Dermis microvascular lymphatic vessel endothelial cell (primary cell): ENCODE data around the gene VPS52. TPM values are rescaled to one million over a fixed set of nuclear protein-coding genes. Genes with fewer than 3 reads are reported as not detected.
"Not testable (repeated sequence)": the region's sequence is repeated elsewhere in the genome, so short reads cannot be mapped to it uniquely, and the experiment has no call there.

Experiments used
- DNase-seq, 2 donors: peaks; one replicate each; pipeline versions ENCODE4 v3.0.0 to v3.0.0-alpha.2; 2010; ENCODE audit warnings: low read depth in 2 of 2
- total RNA-seq: library from RNA; depleted of rRNA; stranded (reverse); fragments of >200 nt; gene quantifications from 2 replicates; pipeline ENCODE4 v1.2.1, GENCODE V29; 2014

VPS52 gene
- total RNA-seq, 1 donor from 2014 or later = 25.0 TPM

DNA sequence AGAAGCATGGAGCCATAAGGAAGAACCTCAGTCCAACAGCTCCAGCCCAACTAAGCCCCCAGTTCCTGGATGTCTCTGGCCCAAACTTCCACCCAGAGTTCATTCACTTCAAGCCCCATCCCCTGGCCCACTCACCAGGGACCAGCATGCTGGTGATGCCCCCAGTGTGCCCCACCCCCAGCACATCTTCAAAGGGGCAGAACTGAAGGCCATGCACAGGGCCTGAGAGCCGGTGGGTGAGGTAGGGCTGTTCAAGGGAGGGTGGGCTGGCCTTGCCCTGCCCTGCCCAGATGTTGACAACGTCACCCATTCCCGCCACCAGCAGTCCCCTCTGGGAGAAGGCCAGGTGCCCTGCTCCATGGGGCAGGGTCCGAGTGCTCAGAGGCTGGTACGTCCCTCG is 8.9 kb upstream of the VPS52 start:
- no peak for DNase-seq

DNA sequence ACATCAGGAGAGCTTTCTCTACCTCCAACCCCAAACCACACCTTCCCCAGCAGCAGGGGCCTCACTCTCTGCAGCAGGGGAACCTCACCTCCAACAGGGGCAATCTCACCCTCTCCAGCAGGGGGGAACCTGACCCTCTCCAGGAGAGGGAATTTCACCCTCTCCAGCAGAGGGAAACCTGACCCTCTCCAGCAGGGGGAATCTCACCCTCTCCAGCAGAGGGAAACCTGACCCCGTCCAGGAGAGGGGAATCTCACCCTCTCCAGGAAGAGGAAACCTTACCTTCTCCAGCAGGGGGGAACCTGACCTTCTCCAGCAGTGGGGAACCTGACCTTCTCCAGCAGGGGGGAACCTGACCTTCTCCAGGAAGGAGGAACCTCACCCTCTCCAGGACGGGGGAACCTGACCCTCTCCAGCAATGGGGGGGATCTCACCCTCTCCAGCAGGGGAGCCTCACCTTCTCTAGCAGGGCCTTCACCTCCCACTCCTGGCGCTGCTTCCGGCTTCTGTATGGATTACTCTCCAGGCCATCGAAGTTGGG is 8.4 kb upstream of the VPS52 start:
- peak in 1 of 2 donors; percentile 79 for DNase-seq

DNA sequence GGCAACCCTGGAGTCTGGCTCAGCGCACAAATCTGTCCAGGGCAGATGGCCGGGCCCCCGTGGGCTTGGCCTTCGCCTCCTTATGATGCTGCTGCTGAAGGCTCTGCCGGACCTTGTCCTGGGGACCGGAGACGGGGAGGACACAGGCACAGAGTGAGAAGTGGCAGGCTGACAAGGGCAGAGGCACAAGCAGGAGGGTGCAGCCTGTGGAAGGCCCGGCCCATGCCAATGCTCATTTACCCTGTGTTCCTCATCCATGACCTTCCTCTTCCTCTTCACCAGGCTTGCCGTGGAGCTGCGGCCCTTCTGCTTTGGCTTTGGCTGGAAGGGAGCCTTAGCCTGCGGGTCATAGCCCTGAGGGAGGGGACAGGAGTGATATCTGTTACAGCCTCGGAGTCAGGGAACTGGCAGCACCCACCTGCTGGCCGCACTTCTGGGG is 7.6 kb upstream of the VPS52 start:
- no peak for DNase-seq

DNA sequence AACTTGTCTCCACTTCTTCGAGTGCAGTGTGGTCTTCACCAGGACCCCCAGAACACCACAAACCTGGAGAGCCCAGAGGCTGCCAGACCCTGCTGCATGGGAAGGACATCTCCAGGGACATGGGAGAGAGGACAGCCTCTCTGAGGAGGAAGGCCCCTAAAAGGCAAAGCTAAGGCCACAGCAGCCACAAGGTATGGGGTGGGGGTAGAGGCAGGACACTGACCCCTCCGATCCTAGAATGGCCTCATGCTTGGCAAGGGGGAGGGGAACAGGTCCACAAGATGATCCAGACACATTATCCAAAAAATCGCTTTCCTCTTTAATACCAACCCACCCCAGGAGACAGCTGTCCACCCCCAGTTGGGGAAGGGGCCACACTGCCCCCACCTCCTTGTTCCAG is 7.1 kb upstream of the VPS52 start:
- no peak for DNase-seq

DNA sequence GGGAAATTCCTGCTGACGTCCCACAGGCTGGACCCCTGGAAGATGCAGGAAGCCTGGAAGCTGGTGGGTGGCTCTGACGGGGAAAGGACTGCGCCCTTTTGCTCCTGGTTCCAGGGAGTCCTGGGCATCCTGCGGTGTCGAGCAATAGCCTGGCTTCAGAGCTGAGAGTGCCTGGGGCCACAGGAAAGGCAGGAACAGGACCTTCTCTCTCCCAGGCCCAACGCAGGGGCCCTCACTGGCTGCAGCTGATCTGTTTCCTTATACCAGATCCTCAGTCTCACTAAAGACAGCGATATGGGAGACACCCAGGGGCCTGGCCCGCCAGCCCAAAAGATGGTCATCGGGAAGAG is 6.7 kb upstream of the VPS52 start:
- no peak for DNase-seq

DNA sequence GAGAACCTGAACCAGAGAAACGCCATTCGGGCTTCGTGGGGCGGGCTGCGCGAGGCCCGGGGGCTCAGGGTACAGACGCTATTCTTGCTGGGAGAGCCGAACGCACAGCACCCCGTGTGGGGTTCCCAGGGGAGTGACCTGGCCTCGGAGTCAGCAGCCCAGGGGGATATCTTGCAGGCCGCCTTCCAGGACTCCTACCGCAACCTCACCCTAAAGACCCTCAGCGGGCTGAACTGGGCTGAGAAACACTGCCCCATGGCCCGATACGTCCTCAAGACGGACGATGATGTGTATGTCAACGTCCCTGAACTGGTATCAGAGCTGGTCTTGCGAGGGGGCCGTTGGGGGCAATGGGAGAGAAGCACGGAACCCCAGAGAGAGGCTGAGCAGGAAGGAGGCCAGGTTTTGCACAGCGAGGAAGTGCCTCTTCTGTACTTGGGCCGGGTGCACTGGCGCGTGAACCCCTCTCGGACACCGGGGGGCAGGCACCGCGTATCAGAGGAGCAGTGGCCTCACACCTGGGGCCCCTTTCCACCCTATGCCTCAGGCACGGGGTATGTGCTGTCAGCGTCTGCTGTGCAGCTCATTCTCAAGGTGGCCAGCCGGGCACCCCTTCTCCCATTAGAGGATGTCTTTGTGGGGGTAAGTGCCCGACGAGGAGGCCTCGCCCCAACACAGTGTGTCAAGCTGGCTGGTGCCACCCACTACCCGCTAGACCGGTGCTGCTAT is 6.2 kb upstream of the VPS52 start:
- no peak for DNase-seq

DNA sequence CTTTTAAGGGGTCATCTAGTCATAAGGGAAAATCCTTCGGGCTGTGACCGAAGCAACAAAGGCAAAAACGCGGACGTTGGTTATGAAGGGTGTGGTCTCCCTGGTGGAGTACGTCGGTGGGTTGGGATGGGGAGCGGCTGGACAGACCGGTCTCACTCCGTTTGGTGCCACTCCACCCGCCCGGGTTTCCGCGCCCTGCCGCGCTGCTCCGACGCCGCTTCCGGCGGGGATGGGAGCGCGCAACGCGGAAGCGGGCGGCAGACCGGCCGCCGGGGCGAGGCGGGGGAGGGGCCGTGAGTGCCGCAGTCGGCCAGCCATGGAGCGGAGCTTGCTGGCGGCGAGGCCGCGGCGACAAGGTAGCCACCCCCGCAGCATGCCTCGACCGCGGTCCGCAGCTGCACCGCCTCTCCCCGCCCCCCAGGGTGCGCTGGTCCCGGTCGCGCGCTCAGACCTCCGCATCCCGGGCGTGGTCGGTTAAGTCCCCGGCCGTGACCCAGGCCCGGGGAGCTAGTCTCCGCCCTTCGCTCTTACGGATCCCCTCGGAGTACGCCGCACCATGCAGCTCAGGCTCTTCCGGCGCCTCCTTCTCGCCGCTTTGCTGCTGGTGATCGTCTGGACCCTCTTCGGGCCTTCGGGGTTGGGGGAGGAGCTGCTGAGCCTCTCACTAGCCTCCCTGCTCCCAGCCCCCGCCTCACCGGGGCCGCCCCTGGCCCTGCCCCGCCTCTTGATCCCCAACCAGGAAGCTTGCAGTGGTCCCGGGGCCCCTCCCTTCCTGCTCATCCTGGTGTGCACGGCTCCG is 5.4 kb upstream of the VPS52 start, which contains the start of gene B3GALT4:
B3GALT4 (plus strand) TSS at position 260 of the 799 bp plus-strand sequence; CDS start at position 557, 297 bp downstream.
- DNase-seq = peak in 1 of 2 donors; percentile 71

DNA sequence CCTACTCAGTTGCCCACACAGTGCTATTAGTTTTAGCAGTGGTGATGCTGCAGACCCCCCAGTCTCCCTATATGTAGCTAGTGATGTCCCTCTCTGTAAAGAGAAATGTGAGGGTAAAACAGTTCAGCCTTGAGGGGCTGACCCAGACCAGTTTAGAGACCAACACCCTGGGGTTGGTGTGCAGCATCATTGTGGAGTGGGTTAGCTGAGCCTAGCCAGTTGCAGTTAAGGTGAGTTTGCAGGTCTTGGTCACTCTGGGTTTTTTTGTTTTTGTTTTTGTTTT is 4.8 kb upstream of the VPS52 start:
- no peak for DNase-seq

DNA sequence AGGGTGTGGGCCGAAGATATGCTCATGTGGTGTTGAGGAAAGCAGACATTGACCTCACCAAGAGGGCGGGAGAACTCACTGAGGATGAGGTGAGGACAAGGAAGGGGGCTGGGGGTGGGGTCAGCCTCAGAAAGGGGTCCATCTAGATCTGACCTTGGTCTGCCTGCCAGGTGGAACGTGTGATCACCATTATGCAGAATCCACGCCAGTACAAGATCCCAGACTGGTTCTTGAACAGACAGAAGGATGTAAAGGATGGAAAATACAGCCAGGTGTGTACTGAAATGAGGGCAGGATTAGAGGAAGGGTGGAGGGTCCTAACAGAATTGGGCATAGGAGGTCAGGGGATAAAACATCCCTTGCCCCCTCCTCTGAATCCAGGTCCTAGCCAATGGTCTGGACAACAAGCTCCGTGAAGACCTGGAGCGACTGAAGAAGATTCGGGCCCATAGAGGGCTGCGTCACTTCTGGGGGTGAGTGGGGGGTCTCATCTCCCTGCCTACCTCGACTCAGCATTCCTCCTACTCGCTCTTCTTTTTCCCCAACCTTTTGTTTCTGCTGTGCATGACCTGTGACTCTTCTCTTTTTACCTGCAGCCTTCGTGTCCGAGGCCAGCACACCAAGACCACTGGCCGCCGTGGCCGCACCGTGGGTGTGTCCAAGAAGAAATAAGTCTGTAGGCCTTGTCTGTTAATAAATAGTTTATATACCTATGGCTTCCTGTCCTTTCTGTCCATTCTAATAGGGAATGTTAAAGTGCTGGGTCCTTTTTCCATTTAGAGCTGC is 4.3 kb upstream of the VPS52 start:
- DNase-seq = not testable (repeated sequence)

DNA sequence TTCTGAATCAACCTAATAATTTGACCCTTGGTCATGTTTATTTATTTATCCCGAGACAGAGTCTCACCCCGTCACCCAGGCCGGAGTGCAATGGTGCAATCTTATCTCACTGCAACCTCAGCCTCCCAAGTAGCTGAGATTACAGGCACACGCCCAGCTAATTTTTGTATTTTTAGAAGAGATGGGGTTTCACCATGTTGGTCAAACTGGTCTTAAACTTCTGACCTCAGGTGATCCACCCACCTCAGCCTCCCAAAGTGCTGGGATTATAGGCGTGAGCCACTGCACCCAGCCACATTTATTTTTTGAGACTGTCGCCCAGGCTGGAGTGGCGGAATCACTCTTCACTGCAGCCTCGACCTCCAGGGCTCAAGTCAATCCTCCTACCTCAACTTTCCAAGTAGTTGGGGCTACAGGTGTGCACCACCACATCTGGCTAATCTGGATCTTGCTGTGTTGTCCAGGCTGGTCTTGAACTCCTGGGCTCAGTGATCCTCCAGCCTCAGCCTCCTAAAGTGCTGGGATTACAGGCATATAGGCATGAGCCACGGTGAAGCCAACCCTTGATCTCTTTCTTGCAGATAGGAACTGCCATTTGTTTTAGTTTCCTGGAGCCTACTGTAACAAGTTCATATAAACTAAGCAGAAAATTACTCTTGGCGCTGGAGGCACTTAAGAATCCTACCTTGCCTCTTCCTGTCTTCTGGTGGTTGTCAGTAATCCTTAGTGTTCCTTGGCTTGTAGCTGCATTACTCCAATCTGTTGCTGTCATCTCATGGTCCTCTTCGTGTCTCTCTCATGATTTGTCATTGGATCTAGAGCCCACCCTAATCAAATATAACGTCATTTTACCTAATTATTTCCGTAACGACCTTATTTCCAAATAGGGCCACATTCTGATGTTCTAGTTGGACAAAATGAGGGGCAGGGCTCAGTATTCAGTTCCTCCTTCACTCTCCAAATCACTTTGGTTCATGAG is 2.5 kb upstream of the VPS52 start:
- DNase-seq = no peak

DNA sequence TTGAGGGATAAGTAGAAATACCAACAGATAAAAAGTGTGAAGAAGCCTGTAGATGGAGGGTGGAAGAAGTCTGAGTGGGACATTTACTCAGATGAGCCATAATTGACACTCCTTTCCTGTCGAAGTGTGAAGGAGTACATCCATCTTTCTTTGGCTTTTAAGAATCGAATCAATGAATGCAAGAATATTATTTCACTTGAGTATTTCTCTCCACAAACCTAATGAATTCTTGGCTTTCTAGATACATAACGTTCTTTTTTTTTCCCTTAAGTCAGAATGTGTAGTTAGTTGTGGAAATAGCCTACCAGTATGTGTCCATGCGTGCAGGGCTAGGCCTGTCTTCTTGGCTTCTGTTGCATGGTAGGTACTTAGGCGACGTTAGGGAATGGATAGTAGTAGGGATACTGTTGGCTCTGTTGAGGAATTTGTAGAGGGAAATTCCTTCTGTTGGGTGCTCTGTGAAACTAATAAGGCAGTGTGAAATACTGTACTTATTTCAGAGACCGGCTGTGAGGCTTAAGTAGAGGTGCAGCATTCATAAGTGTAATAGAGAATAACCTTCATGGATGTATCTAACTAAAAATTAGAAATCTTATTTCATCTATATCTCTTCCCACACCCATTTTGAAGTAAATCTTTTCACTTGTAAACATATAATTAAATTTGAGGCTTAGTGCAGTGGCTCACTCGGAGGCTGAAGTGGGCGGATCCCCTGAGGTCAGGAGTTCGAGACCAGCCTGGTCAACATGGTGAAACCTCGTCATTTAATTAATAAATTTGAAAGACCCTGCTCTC is 1.6 kb upstream of the VPS52 start:
- no peak for DNase-seq

DNA sequence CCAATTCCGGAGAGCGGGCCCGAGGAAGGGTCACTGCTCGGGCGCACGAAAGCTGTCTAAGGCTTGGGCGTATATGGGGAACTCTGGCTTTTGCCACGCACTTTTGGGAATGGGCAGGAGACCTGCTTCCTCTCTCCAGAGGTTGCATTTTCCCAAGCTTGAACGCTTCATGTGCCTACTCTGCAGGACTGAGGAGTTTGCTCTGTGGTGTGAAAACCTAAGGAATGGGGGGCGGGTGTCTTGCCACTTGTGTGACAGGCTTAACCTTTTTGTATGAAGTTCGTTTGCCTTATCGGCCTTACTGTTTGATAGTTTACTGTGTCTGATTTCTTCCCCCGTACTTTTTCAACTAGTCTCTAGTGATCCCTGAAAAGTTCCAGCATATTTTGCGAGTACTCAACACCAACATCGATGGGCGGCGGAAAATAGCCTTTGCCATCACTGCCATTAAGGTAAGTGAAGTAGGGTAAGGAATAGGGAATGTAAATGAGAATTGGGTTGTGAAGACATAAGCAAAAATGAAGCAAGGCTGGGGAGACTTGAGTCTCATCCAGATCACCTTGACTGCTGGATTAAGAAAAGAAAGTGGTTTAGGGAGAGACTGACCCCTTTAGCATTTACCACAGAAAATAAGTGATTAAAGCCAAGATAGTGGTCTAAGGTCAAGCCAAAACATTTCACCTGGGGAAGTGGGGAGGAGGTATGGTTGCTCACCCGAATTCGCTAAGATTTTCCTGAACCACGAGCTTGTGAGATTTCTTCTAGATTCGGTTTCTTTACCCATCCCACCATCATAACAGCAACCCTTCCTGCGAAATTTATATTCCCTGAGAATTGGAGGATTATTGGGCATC is 826 bp upstream of the VPS52 start:
- no peak for DNase-seq

DNA sequence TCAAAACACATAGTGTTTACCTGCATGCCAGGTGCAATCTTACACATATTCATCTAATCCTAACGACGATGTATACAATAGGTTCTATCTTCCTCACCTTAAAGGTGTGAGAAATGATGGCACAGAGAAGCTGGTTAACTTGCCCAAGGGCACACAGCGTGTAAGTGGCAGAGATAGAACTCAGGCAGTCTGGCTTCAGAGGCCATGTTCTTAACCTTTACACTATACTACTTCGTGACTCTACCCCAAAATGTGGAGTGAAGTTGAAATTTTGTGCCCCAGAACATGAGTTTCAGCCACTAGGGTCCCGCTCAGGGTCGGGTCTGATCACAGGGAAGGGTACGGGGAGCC is 584 bp downstream of the VPS52 start:
- DNase-seq = no peak

DNA sequence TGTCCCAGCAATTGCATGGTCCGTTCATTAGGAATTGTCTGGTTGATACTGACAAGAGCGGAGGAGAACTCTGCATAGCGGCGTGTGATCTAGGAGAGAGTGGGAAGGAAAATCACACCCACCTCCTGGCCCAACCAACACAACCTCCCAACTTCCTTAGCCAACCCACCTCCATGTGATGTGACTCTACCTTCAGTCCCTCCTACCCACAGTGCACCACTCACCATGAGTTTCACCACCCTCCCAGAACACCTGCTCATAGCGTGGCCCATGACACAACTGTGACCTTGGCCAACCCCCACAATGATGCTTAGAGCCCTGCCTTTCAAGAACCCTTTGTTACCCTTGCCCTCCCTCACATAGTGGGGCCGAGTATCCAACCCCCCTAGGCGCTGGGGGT is 7.7 kb downstream of the VPS52 start:
- no peak for DNase-seq

DNA sequence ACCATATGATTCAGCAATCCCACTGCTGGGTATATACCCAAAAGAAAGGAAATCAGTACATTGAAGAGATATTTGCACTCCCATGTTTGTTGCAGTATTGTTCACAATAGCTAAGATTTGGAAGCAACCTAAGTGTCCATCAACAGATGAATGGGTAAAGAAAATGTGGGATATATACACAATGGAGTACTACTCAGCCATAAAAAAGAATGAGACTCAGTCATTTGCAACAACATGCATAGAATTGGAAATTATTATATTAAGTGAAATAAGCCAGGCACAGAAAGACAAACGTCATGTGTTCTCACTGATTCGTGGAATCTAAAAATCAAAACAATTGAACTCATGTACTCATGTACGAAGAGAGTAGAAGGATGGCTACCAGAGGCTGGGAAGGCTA is 9.2 kb downstream of the VPS52 start:
- DNase-seq = not testable (repeated sequence)

DNA sequence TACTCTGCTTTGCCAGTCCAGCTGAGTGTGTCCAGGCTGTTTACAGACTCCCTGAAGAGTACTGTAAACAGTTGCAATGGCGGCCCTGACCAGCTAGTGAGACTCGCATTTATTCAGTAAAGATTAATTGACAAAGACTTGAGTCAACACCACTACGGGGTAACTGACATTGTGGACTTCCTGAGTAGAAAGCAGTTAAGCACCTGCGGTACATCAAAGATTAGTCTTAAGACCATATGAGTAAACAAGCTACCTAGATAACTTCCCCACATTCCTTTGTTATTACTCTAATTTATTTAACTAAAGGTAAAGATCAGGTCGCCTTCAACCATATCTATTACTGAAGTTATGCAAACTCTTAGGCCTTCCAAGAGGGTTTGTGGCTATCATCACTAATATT is 12.6 kb downstream of the VPS52 start:
- no peak for DNase-seq

DNA sequence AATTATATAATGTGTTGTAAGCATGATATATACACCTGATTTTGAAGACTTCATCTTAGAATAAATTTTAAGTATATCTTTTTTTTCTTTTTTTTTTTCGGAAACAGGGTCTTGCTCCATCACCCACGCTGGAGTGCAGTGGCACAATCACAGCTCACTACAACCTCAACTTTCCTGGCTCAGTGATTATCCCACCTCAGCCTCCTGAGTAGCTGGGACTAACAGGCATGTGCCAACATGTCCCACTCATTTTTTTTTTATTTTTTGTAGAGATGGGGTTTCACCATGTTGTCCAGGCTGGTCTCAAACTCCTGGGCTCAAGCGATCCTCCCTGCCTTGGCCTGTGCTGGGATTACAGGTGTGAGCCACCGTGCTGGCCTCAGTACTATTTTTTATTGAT is 17.1 kb downstream of the VPS52 start:
- DNase-seq = no peak

DNA sequence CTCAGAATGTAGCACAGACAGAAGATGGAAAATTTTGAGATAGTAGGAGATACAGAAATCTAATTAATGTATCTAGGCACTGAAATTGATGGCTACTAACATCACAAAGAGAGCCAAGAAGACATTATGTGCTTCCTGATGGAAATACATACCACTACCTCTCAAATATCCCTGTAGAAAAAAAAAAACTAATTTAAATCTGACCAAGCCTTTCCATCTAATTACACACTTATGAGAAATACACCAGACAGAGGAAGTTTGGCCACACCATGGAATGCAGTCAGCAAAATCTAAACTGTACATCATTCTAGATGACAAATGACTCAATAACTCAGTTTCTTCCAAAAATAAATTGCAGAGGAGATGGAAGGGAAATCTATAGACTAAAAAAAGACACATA is 18.9 kb downstream of the VPS52 start:
- DNase-seq = no peak

DNA sequence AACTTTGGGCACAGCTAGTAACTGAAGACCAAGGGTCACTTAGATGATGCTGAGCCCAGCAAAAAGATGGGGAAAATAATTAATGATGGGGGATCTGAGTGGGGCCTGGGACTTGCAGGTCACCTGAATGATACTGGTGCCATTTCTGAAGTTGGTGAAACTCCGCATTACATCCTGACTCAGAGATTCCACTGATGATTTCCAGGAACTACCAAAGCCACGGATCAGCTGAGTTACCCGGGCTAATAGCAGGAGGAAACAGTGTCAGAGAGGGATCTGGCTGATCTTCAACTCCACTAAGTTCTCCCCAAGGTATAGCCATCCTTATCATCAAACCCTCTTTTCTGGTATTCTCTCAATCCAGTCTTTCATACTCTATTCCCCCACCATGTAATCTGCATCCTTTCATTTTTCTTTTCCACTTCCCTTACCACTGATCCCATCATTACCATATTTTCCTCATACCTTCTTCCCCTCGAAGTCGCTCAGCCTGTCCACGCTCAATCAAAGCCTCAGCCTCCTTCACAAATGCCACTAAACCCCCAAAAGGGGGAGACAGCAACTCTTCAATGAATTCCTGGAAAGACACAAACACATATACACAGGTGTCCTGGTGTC is 20.2 kb downstream of the VPS52 start:
- DNase-seq = no peak
